Adipocyte (in vitro differentiated cells): Measurements from ENCODE around the gene HACD4.

Experiments used
- DNase-seq: peaks from one replicate; pipeline ENCODE4 v3.0.0-alpha.2; 2015; ENCODE audit warnings: low read depth
- H3K27me3 ChIP-seq: replicated peaks from 2 replicates; pipeline ENCODE4 v1.7.0; 2013; ENCODE audit warnings: mild to moderate bottlenecking, low read length, moderate library complexity; ENCODE audit not compliant: control insufficient read depth, insufficient read depth
- H3K36me3 ChIP-seq: 2 replicates; pipeline ENCODE4 v1.7.0; 2013; ENCODE audit warnings: low read length, mild to moderate bottlenecking, moderate library complexity; ENCODE audit not compliant: control insufficient read depth, insufficient read depth, severe bottlenecking
- H3K4me1 ChIP-seq: 2 replicates; pipeline ENCODE4 v1.7.0; 2013; ENCODE audit warnings: mild to moderate bottlenecking, low read length, moderate library complexity; ENCODE audit not compliant: control insufficient read depth, insufficient read depth
- H3K4me3 ChIP-seq: 2 replicates; pipeline ENCODE4 v1.7.0; 2013; ENCODE audit warnings: mild to moderate bottlenecking, low read length, moderate library complexity
- H3K9ac ChIP-seq: 2 replicates; pipeline ENCODE4 v1.7.0; 2013; ENCODE audit warnings: mild to moderate bottlenecking, low read length, moderate library complexity
- H3K9me3 ChIP-seq: 2 replicates; pipeline ENCODE4 v1.7.0; 2013; ENCODE audit warnings: mild to moderate bottlenecking, low read length, moderate library complexity; ENCODE audit not compliant: control insufficient read depth

The HACD4 gene

GRCh38 chr9:21016701-21017491 is 14.5 kb downstream of the HACD4 start:
- Histone ChIP-seq H3K4me1 (peaks cover 4% of the 10 kb centered on the region), H3K4me3 (no peak overlapping the region), H3K36me3 (no peaks in the 10 kb centered on the region), H3K27me3 (no peaks in the 10 kb centered on the region), H3K9me3 (no peaks in the 10 kb centered on the region), H3K9ac (no peak overlapping the region)
- DNase-seq, result peak; percentile 49

- H3K36me3 ChIP-seq, result no peaks in the 10 kb centered on the region
- H3K9ac ChIP-seq, result no peak overlapping the region
- H3K27me3 ChIP-seq, result no peaks in the 10 kb centered on the region
- H3K9me3 ChIP-seq, result no peaks in the 10 kb centered on the region
- H3K4me3 ChIP-seq, result no peak overlapping the region
- peaks cover 4% of the 10 kb centered on the region for H3K4me1 ChIP-seq
- DNase-seq, result no peak
Observed at GRCh38 chr9:21015995-21016394, 15.4 kb downstream of the HACD4 start.

- H3K9ac ChIP-seq, result no peak overlapping the region
- peaks cover 4% of the 10 kb centered on the region for H3K4me1 ChIP-seq
- no peak overlapping the region for H3K4me3 ChIP-seq
- H3K27me3 ChIP-seq, result no peaks in the 10 kb centered on the region
- DNase-seq, result peak; percentile 31
- H3K36me3 ChIP-seq, result peaks cover 6% of the 10 kb centered on the region
- H3K9me3 ChIP-seq, result no peaks in the 10 kb centered on the region
Observed at GRCh38 chr9:21015129-21015815, 16.2 kb downstream of the HACD4 start.

GRCh38 chr9:21002040-21002439 is 29.4 kb downstream of the HACD4 start:
- Histone ChIP-seq H3K36me3 (peaks cover 29% of the 10 kb centered on the region), H3K9me3 (no peaks in the 10 kb centered on the region)
- no peak for DNase-seq

GRCh38 chr9:21001581-21001980 is 29.9 kb downstream of the HACD4 start:
- no peaks in the 10 kb centered on the region for H3K4me1 ChIP-seq
- no peak for DNase-seq
- no peaks in the 10 kb centered on the region for H3K27me3 ChIP-seq
- H3K4me3 ChIP-seq, result no peak overlapping the region
- no peaks in the 10 kb centered on the region for H3K9me3 ChIP-seq
- peaks cover 27% of the 10 kb centered on the region for H3K36me3 ChIP-seq
- H3K9ac ChIP-seq, result no peak overlapping the region

More at GRCh38 chr9:21002040-21002439, 29.4 kb downstream of the HACD4 start:
- Histone ChIP-seq H3K9ac (no peak overlapping the region), H3K4me3 (no peak overlapping the region), H3K27me3 (no peaks in the 10 kb centered on the region), H3K4me1 (no peaks in the 10 kb centered on the region)

- H3K36me3 ChIP-seq, result peaks cover 45% of the 10 kb centered on the region
- no peaks in the 10 kb centered on the region for H3K9me3 ChIP-seq
- H3K27me3 ChIP-seq, result no peaks in the 10 kb centered on the region
- no peaks in the 10 kb centered on the region for H3K4me1 ChIP-seq
- no peak overlapping the region for H3K4me3 ChIP-seq
- H3K9ac ChIP-seq, result no peak overlapping the region
- no peak for DNase-seq
Observed at GRCh38 chr9:20997503-20998076, 33.9 kb downstream of the HACD4 start.

GRCh38 chr9:20996809-20997208 is 34.6 kb downstream of the HACD4 start:
- H3K9me3 ChIP-seq, result no peaks in the 10 kb centered on the region
- H3K27me3 ChIP-seq, result no peaks in the 10 kb centered on the region
- no peak for DNase-seq
- no peak overlapping the region for H3K4me3 ChIP-seq
- no peaks in the 10 kb centered on the region for H3K4me1 ChIP-seq
- H3K36me3 ChIP-seq, result peaks cover 52% of the 10 kb centered on the region
- no peak overlapping the region for H3K9ac ChIP-seq

- no peak for DNase-seq
- Histone ChIP-seq H3K9me3 (no peaks in the 10 kb centered on the region), H3K4me3 (no peak overlapping the region), H3K27me3 (no peaks in the 10 kb centered on the region), H3K4me1 (no peaks in the 10 kb centered on the region), H3K9ac (no peak overlapping the region), H3K36me3 (peaks cover 54% of the 10 kb centered on the region)
Observed at GRCh38 chr9:20995616-20996015, 35.8 kb downstream of the HACD4 start.

GRCh38 chr9:20994486-20994885 is 37.0 kb downstream of the HACD4 start:
- H3K27me3 ChIP-seq, result no peaks in the 10 kb centered on the region
- H3K36me3 ChIP-seq, result peaks cover 58% of the 10 kb centered on the region
- H3K9ac ChIP-seq, result no peak overlapping the region
- DNase-seq, result no peak
- no peak overlapping the region for H3K4me3 ChIP-seq
- H3K4me1 ChIP-seq, result no peaks in the 10 kb centered on the region
- no peaks in the 10 kb centered on the region for H3K9me3 ChIP-seq

GRCh38 chr9:20990867-20991266 is 40.6 kb downstream of the HACD4 start:
- Histone ChIP-seq H3K4me3 (no peak overlapping the region), H3K4me1 (peaks cover 9% of the 10 kb centered on the region), H3K36me3 (peaks cover 61% of the 10 kb centered on the region), H3K9me3 (no peaks in the 10 kb centered on the region), H3K27me3 (no peaks in the 10 kb centered on the region), H3K9ac (no peak overlapping the region)
- DNase-seq, result no peak

GRCh38 chr9:20989923-20990341 is 41.5 kb downstream of the HACD4 start:
- no peaks in the 10 kb centered on the region for H3K27me3 ChIP-seq
- H3K9me3 ChIP-seq, result no peaks in the 10 kb centered on the region
- H3K9ac ChIP-seq, result no peak overlapping the region
- H3K4me1 ChIP-seq, result peaks cover 9% of the 10 kb centered on the region
- H3K36me3 ChIP-seq, result peaks cover 55% of the 10 kb centered on the region
- no peak overlapping the region for H3K4me3 ChIP-seq
- DNase-seq, result no peak
